GM15510 (cell line): ENCODE results near the gene EN2.

Experiments used
- POLR2A ChIP-seq: IDR thresholded peaks from 3 replicates; pipeline ENCODE4 v1.6.1; 2011; ENCODE audit warnings: borderline replicate concordance; ENCODE audit not compliant: insufficient read length; ENCODE audit errors: extremely low read depth

Gene EN2

DNA sequence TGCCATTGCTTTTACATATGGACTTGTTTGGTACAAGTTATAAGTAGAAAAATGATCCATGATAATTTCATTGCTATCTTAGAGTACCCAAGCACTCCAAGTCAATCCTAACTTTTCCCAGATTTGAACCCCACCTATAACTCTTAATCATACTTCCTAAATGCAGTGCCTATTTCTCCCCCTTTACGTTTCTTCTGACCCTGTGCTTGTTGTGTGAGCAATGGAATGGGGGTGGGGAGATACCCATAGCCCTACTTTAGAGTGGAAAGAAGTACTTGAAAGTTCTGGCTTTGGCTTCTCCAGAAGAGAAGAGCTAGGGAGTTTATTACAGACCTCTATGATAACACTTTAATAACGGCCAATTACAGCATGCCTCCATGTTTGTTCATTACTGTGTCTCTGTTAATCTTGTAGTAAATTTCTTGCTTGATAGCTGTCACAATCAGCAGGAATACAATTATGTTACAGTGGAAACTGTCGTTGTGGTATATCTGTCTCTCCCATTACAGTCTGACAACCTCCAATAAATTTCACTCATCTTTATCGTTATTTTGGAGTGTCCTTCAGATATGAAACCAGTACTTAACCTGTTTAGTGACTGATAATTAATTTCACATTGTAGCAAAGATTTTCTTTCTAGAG, 54.4 kb downstream of the EN2 start:
- TF ChIP-seq POLR2A, result no peak

DNA sequence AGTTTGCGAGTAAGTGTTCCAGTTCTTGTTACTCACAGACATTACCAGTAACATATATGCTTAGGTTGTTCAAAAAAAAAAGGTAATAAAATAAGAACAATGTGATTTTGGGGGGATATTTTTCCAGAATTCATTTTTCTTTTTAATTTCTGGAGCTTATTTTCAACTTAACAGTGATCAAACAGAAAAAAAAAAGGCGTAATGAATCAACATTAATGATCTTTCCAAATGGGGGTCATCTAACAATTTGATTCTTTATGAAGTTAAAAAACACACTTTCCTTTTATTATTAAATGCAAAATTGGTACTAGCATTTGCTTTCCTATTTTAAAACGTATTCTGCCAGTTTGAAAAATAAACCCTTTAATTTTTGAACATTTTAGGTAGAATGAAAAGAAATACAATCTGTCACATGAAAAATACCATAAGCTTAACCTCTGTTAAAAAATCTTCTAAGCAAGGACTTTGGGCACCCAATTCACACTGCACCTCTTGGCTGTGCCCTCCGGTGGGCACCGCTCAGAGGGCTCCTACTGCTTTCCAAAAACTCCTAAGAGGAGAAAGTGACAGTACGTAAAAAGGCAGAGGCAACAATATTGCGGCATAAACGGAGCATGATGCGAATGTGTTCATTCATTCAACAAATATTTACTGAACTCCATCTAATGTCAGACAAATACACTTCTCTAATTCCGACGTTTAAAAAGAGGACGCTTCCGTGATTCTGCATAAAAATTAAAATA, 55.8 kb downstream of the EN2 start:
- no peak for TF ChIP-seq POLR2A

DNA sequence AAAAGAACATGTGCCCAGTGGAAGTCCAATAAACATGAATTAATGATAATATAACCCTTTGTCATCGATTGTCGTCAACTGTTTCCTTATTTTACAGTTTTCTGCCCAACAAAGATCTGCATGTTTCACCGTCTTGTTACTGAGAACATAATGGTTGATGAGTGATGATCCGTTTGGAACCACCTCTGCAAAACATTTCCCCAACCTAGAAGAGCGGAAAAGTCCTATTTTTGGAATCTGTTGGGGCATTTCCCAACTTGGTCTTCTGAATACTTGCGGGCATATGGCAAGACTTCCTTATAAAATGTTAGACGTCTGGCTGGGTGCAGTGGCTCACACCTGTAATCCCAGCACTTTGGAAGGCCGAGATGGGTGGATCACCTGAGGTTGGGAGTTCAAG, 56.4 kb downstream of the EN2 start:
- no peak for TF ChIP-seq POLR2A
